GM19193 (cell line): Measurements from ENCODE around the gene ZNF19.
A peak's percentile ranks its signal among the peaks of the same experiment; 100 is the strongest.

Experiments
- POLR2A ChIP-seq: IDR thresholded peaks from 4 replicates; pipeline ENCODE4 v1.6.1; 2011; ENCODE audit not compliant: insufficient read depth, insufficient read length; ENCODE audit errors: extremely low read depth

Gene ZNF19

DNA sequence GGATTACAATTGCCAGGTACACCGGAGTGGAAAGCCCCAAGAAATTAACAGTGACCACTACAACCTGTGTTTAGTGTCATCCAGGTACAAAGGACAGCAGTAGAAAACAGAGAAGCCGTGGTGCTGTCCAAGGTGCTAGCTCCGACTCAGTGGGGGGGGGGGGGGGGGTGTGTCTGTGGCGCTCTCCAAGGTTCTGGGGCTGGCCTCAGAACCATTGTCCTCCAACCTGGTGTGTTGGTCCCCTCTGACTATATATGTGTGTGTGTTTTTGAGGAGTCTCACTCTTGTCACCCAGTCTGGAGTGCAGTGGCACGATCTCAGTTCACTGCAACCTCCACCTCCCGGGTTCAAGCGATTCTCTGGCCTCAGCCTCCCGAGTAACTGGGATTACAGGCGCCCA is 21.3 kb downstream of the ZNF19 start:
- no peak for TF ChIP-seq POLR2A

DNA sequence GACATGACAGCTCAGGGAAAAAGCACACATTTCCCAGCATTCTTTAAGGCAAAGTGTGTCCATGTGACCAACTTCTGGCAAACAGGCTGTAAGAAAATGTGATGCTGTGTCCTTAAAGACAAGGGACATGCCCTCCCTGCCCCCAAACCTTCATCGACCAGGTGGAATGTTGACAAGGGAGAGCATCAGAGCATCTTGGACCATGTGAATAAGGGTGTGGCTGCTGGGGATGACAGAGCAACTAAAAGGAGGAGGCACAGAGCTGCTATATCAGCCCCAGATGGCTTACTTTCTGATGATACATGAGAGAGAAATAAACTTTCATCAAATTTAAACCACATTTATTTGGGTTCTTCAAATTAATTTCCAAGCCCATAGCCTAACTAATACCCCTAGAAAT is 24.9 kb downstream of the ZNF19 start:
- TF ChIP-seq POLR2A: no peak

DNA sequence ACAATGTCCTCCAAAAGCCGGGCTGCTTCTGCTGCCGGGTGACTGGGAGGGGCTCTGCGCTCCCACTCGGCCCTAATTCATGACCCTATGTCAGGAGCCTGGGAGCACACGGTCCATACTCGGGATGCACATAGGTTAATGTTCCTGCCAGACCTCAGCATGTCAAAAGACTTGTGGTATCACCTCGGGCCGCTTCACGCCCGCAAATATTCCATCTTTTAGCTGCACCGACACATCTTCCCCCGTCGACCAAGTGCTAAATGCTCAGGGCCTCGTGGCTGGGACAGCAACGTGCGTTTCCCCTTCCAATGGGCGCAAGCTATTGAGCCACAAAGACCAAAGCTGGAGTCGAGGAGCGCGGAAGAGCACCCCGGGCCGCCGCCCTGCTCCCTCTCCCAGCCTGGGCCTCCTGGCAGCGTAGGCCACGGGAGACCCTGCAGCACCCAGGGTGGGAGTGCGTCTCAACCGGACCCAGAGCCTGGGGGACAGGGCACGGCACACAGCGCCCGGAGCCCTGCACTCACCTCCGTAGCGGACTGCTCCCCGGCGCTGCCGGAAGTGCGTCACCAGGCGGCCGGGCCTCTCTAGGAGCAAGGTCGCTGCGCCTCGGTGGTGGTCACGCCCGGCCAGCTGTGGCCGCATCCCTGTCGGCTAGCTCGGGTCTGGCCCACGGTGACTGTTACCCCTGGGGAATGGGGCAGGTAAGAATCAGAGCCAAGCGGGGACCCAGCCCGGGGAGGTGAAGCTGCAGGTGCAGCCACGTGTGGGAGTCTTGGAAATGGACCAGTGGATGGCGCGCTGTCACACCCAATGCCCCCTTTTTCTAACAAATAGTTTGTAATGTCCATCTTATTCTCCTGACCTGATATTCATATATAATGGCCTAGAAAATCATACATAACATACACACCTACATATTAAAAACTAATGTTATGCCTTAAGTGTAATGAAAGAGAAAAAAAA is 27.2 kb downstream of the ZNF19 start, which contains the start of gene ZNF23:
TSS of gene ZNF23 (minus strand) at position 562 of the 963 bp plus-strand sequence. CDS start 5,451 bp downstream, outside the sequence.
- TF ChIP-seq POLR2A: peak; percentile 95

DNA sequence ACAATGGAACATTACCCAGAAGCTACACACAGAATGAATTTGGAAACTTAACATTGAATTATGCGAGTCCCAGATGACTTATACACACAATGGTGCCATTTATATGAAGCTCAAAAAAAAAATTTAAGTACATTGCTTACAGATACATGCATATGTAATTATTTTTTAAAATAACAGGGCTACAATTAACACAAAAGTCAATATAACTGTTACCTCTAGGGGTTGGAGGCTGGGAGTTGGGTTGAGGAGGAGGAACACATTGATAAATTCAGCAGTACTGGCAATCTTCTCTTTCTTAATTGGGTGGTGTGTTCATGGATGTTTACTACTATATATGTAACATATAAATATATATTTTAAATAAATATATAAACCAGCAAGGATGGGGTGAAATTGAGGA is 28.2 kb downstream of the ZNF19 start:
- no peak for TF ChIP-seq POLR2A

DNA sequence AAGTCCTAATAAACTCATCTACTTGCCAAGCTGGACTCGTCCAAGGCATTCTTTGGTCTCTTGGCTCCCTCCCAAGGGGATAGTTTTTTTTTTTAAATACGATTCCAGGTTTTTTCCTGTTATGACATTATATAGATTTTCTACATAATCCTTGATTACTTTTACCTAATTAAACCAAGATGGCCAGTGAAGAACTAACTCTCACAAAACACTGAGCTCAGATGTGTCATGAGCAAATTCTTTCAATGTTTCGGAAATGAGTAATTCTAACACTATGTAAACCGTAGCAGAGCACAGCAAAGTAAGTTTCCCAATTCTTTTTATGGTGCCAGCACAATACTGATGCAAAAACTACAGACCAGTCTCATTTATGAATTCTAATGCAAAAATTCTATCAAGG is 28.9 kb downstream of the ZNF19 start:
- no peak for TF ChIP-seq POLR2A

DNA sequence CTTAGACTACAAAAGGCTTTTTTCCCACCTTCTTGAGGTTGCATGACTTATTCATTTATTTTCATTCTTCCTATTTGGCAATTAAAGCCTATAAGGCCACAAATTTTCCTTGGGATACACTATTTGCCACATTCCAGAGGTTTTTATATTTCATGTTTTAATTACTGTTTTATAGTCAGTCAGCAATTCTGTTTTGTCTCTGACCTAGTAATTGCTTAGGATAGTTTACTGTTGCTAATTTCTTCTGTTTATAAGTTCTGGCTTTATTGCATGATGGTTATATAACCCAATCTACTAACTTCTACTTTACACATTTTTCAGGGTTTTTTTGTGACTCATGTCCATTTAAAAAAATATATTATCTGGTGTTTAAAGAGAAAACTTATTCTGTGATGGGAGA is 29.6 kb downstream of the ZNF19 start:
- TF ChIP-seq POLR2A: no peak

DNA sequence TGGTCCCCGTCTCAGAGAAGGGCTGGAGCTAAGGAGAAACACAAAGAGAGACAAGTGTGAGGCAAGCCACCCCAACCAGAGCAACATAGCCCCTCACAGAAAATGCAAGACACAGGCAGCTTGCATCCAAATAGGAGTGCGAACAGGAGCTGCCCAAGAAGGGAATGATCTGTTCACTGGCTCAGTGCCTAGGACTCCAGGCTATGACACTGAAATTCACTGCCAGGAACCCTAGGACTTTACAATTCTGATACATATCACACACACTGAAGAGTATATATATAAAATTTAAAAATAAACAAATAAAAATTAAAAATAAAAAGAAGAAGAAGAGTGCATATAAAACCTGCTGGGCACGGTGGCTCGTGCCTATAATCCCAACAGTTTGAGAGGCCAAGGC is 32.3 kb downstream of the ZNF19 start:
- TF ChIP-seq POLR2A: no peak

DNA sequence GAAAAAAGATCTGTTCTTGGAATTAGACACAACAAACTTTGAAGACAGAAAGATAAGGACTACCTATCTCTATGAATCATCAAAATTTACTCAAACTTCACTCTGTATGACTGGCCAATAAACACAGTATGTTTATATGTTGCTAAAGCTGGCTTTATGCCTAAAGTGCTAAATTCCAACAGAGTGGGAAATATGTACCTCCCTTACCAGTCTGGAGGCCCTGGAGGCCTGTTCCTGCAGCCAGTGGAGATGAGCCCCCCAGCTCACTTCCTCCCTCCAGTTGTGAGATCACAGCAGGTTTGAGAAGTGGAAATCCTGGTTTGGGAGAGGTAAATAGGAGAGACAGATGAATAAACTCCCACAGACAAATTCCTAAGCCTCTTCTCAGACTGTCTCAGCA is 36.1 kb downstream of the ZNF19 start:
- no peak for TF ChIP-seq POLR2A

DNA sequence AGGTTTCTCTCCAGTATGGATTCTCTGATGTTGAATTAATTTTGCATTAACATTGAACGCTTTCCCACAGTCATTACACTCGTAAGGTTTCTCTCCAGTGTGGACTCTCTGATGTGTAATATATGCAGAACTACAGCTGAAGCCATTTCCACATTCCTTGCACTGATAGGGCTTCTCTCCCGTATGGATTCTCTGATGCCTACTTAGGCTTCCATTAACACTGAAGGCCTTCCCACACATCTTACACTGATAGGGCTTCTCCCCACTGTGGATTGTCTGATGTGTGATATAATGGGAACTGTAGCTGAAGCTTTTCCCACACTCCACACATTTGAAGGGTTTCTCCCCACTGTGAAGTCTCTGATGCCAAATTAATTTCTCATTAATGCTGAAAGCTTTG is 40.1 kb downstream of the ZNF19 start:
- no peak for TF ChIP-seq POLR2A

DNA sequence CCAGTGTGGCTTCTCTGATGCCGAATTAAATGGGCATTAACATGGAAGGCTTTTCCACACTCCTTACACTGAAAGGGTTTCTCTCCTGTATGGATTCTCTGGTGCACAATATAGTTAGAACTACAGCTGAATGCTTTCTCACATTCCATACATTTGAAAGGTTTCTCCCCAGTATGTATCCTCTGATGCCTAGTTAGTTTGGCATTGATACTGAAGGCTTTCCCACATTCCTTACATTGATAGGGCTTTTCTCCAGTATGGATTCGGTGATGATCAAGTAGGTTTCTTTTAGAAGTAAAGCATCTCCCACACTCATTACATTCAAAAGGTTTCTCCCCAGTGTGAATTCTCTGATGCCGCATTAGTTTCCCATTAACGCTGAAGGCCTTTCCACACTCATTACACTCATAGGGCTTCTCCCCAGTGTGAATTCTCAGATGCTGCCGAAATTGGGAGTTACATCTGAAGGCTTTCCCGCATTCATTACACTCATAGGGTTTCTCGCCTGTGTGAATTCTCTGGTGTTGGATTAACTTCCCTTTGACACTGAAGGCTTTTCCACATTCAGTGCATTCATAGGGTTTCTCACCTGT is 40.8 kb downstream of the ZNF19 start:
- no peak for TF ChIP-seq POLR2A

DNA sequence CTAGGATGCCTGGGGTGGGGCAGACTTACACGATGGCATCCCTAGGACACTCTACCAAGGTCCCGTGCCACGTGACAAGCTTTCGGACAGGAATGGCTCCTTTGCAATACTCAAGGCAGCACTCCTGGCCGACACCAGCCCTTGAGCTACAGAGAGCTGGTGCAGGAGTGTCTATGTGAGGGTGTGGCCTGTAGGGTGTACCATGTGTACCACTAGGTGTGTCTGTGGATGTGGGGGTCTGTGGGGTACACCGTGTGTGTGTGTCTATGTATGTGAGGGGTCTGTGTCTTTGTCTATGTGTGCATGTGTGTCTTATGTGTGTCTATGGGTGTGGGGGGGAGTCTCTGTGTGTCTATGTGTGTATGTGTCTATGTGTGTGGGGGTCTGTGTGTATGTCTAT is 45.4 kb downstream of the ZNF19 start:
- TF ChIP-seq POLR2A: no peak

DNA sequence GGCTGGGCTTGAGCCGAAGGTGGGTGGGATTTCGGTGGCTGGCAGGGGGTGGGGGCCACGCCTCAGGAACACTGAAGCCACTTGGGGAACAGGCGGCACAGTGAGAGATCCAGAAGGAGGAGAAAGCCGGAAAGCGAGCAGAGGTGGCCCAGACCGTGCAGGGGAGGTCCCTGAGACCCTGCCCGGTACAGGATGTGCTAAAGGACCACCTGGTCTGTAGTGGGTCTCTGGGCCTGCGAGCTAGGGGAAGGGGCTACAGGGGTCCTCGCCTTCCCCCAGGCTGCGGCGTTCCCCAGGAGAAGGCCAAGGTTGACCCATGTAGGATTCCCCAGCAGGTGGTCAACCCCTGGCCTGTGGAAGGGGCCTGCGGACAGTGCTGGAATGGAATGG is 47.1 kb downstream of the ZNF19 start, which contains the start of gene TLE7:
TSS of gene TLE7 (minus strand) at position 4 of the 390 bp plus-strand sequence. CDS start 8,730 bp downstream, outside the sequence.
- no peak for TF ChIP-seq POLR2A

DNA sequence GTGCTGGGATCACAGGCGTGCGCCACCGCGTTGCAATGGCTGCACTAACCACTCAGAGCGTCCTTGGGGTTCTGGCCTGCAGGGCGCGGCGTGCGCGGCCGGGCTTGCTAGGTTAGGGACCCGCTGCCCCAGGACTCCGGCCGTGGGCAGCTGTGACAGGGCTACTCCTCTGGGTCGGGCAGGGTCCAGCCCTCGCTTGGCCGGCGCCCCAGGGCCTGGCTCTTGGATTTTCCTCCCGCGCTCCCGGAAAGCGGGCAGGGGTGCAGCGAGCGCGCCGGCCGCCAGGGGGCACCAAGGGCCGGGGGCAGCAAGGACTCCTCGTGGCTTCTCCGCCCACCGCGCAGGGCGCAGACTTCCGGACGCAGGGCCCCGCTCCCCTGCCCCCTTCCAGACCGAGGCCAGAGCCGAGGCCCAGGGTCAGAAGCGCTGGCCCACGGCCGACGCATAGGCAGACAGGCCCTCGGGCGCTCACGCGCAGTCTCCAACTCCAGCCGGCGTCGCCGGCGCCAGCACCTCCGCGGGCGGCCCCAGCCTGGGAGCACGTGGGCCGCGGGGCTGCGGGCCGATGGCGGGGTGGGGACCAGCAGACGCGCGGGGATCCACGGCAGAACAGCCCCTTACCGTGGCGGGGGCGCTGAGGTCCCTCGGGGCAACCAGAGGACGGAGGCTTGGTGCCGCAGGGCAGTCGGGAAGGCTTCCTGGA is 47.6 kb downstream of the ZNF19 start:
- TF ChIP-seq POLR2A: no peak

DNA sequence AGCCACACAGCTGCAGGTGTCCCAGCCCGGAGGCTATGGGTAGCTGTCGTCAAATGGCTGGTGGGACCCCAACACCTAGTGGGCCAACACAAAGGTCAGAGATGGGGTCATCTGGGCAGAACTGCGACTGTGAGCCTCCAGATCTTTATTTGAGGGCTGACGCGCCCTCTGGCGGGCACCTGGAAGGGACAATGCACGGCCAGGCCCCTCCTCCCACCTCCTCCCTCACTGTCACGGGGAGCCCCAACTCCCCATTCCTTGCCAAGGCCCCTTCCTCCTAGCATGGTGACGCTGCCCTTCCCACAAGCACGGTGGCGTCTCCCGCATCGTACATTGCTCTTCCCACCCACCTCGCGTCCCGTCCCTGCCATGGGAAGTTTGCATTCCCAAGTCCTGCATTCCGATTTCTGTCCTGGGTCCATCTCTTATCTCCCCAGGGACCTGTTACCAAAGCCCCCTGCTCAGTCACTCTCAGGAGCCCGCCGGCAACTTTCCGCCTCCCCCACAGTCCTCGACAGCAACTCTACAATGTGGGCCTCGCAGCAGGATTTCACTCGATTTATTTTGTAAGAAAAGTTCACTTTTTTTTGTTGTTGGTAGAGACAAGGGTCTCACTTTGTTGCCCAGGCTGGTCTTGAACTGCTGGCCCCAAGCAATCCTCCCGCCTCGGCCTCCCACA is 48.3 kb downstream of the ZNF19 start:
- TF ChIP-seq POLR2A: no peak

DNA sequence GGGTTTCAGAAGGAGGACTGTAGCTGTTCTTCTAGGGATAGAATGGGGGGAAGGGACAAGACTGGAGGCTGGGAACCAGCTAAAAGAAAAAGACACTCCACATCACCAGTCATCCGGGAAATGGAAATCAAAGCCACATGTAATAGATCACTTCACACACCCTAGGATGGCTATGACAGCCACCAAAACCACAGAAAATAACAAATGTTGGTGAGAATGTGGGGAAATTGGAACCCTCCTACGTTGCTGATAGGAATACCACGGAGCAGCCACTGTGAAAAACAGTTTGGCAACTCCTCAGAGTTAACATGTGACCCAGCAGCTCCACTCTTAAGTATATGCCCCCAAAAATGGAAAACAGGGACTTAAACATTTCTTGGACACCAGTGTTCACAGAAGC is 49.6 kb downstream of the ZNF19 start:
- no peak for TF ChIP-seq POLR2A

DNA sequence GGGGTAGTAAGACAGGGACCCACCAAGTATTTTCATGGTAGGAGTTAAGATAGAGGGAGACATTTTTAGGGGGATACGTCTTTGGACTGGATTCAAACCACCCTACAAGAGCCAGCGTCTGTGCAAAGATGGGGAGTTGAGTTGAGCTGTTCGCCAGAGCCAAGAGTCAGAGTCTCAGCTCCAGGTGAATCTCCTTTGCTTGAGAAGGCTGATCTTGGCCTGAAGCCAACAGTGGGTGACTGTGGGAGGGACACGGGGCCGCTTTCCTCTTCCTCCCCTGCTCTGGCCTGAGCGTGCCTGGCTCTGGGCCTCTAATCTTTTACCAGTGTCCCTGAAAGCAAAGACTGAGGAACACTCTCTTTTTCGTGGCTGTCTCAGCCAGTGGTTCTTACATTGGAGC is 52.7 kb downstream of the ZNF19 start:
- no peak for TF ChIP-seq POLR2A

DNA sequence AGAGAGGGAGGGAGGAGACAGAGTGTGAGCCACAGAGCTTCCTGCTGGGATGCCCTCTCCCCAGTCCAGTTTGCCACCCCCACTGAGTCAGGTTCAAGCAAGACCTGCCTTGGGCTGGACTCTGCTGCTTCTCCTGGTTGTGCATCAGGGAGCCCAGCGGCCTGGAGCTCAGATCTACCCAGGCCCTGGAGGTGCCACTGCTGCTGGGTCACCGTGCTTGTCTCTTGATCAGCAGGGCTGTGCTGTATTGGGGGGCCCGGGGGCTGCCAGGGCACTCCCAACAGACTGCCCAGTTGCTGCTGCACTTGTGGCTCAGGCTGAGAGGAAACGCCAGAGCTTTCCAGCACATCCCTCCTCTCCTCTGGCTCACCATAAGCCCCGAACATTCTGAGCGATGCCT is 56.2 kb downstream of the ZNF19 start:
- no peak for TF ChIP-seq POLR2A
